Measurements from ENCODE around the gene ALPP.
"Not testable (repeated sequence)": the region's sequence is repeated elsewhere in the genome, so short reads cannot be mapped to it uniquely, and the experiment has no call there.

ALPP gene

GRCh38 chr2:232378735-232379151 is at the start of gene ALPP:
ALPP (plus strand) TSS chr2:232378751; CDS start chr2:232378803, 52 bp downstream.
- not testable (repeated sequence) for DNase-seq

- no peak for DNase-seq
Observed at GRCh38 chr2:232329716-232330067, 48.9 kb upstream of the ALPP start.

GRCh38 chr2:232330068-232330999 is 48.2 kb upstream of the ALPP start:
- DNase-seq: no peak

GRCh38 chr2:232331061-232331460 is 47.5 kb upstream of the ALPP start:
- DNase-seq: not testable (repeated sequence)

DNA sequence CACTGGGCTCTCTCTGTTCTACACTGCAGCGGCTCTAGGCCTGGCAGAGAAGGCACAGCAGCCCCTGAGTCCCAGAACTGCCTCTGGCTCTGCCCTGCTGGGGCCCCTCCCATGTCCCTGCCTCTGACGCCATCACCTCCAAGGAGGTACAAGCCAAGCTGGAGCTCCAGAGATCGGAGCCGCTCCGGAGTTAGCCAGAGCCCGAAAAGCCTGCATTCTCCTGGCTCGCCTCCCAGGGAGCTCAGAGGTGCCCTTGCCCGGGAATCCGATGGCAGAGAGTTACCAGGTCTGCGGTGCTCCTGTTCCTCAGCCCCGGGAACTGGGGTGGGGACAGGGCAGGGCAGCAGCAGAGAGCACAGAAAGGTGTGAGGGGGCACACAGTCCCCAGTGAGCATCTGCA is 46.9 kb upstream of the ALPP start:
- DNase-seq: not testable (repeated sequence)

DNA sequence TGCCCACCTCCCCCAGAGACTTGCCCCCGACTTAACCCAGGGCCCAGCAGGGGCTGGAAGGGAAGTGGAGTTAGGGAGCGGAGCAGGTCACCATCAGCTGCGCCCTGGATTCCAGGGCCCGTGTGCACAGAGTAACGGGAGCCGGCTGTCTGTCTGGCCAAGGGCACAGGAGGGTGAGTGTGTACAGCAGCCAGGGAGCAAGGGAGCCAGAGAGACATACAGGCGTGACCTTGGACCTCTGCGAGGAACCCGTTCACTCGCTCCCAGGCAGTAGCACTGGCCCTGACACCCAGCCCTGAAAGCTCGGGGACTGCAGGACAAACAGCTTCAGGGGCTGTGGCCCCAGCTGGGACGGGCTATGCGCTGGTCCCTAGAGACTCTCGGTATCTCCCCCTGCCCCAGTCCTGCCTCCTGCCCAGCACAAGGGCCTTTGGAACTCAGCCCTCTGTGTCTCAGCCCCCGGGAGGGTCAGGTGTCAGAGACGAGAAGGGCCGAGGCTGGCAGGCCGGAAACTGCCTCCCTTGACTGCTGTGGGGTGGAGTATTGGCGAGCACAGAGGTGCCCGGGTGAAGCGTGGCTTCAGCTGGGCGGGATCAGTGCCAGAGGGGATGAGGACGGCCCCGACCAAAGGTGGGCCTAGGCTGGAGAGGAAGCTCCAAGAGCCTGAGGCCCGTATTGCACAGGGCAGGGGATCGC is 46.2 kb upstream of the ALPP start:
- DNase-seq: not testable (repeated sequence)

GRCh38 chr2:232332940-232333259 is 45.7 kb upstream of the ALPP start:
- no peak for DNase-seq

DNA sequence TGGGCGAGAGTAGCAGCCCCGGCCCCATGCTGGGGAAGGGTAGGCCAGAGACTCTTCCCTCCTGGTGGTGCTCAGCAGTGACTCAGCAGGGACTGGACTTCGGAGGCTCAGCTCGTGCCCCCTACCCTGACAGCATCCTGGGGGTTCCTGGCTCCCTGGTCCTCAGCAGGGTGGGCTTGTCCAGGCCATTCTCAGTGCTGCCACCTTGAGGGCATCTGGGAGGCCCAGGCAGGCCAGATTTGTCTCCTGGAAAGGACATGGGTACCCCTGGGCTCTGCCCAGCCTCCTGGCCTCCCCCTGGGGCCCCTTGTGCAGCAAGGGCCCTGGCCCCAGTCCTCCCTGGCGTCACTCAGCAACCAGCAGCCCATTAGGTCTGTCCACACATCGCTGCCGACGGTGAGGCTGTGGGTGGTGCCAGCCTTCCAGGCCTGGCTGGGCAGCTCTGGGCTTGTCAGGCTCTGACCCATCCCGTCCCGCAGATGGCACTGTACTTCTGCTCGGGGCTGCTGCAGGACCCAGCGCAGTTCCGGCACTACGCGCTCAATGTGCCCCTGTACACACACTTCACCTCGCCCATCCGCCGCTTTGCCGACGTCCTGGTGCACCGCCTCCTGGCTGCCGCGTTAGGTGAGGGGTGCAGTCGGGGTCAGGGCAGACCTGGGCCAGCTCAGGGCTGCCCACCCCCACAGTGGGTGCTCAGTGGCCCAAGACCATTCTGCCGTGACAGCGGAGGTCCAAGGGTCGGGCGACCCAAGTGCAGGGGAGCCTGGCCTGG is 45.0 kb upstream of the ALPP start:
- DNase-seq: no peak

DNA sequence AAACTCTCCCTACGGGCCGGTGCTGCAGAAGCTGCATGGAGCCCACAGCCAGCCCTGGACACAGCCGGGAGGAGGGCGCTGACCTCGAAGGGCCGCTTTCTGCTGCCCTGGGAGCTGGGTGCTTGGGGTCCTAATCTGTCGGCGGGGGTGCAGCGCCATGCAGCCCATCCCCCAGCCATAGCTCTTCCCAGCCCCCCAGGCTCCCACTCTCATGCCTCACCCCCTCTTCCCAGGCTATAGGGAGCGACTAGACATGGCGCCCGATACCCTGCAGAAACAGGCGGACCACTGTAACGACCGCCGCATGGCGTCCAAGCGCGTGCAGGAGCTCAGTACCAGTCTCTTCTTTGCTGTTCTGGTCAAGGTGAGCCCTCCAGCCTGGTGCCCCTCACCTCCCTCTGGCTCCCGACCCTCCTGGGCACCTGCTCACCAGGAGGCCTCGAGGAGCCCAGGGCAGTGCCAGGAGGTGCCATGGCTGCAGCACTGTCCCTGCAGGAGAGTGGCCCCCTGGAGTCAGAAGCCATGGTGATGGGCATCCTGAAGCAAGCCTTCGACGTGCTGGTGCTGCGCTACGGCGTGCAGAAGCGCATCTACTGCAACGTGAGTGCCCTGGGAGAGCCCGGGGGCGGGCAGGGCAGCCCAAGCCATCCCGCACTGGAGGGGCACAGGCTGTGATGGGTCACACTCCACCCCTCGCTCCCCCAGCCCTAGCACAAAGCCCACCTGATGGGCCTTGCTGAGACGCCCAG is 44.2 kb upstream of the ALPP start:
- DNase-seq: not testable (repeated sequence)

DNA sequence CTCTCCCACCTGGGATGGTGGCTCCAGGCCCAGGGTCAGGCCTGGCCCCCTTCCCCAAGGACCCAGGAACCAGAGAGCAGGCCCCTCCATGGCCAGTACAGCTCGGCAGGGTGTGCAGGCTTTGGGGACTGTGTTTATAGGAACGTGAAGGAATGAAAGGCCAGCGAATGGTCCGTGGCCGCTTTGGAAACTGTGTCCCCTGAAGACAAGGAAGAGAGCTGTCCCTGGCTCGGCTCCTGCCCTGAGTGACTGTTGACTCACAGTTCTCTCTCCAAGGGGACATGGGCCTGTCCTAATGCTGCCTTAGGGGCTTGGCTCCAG is 43.7 kb upstream of the ALPP start:
- DNase-seq: not testable (repeated sequence)

DNA sequence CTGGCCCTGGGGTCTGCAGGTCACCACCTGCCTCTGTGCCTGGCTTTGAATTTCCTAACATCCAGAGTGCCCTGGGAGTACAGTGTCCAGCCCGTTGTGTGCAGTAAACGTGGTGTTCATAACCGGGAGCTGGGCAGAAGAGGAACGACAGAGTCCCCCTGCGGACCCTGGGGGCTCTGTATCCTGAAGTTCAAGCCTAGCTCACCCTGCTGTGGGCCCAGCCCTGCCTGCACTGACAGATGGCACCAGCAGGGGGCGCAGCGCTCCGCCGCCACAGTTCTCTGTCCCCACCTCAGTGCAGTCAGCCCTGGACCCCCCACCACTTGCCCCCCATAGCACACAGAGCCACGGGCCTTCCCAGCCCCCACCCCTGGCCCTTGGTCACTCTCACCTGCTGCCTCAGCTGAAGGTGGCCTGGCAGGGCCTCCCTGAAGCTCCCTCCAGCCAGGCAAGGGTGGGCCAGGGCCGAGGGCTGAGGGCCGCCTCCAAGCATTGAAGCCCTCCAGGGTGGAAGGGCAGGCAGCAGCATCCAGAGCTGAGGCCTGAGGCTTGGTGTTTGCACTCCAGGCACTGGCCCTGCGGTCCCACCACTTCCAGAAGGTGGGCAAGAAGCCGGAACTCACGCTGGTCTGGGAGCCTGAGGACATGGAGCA is 43.2 kb upstream of the ALPP start:
- DNase-seq: not testable (repeated sequence)

- no peak for DNase-seq
Observed at GRCh38 chr2:232335859-232336215, 42.7 kb upstream of the ALPP start.

DNA sequence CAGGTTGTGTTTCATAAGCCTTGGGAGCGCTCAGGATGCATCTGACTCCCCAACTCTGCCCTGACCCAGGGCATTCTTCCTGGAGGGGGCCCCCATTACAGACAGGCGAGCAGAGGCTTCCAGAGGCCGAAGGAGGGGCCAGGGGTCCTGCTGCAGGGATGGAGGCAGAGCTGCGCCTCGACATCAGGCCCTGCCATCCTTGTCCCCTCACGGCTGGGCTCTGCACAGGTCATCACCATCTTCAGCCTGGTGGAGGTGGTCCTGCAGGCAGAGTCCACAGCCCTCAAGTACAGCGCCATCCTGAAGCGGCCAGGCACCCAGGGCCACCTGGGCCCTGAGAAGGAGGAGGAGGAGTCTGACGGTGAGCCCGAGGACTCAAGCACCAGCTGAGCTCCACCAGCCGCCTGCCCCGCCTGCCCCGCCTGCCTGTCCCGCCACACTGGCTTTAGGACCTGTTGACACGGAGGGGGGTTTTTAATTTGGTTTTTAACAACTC is 42.3 kb upstream of the ALPP start:
- no peak for DNase-seq

GRCh38 chr2:232336981-232337720 is 41.4 kb upstream of the ALPP start:
- no peak for DNase-seq

- DNase-seq: not testable (repeated sequence)
Observed at GRCh38 chr2:232338094-232338758, 40.3 kb upstream of the ALPP start.

DNA sequence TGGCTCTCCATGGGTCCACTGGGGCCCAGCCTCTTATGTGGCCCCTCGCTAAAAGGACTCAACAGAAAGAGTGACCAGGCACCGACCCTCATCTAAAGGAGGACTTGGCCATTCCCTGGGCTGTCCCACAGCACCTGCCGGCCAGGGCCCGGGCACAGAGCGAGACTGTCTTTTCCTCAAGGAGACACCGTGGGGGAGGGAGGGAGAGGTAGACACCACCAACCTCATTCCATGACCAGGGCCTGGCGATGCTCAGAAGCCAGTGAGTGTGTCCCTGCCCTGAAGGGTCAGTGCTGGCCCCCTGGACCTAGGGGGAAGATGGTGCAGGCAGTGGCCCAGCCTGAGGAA is 39.8 kb upstream of the ALPP start:
- DNase-seq: no peak

GRCh38 chr2:232339121-232340081 is 39.1 kb upstream of the ALPP start:
- no peak for DNase-seq

- DNase-seq: no peak
Observed at GRCh38 chr2:232340171-232340935, 38.2 kb upstream of the ALPP start.
